HG02840 (cell line): ENCODE data around the gene BNIPL.

Source experiments
- ATAC-seq: cut with Tn5 transposase; IDR thresholded peaks from one replicate; pipeline ENCODE4 v1.9.1; 2021; ENCODE audit warnings: mild to moderate bottlenecking, moderate library complexity, moderate number of reproducible peaks; ENCODE audit not compliant: unreplicated experiment, low FRiP score

BNIPL gene

GRCh38 chr1:151055581-151055980, 19.2 kb downstream of the BNIPL start:
- no peak for ATAC-seq

- ATAC-seq = no peak
Observed at GRCh38 chr1:151056149-151056548, 19.8 kb downstream of the BNIPL start.

GRCh38 chr1:151058692-151059091, 22.3 kb downstream of the BNIPL start:
- no peak for ATAC-seq

- peak; percentile 63 for ATAC-seq
Observed at GRCh38 chr1:151059109-151060006, 23.0 kb downstream of the BNIPL start, which contains the start of gene CDC42SE1. TSS of gene CDC42SE1 (minus strand) at chr1:151059622. CDS start at chr1:151055730, 3,892 bp downstream.

- no peak for ATAC-seq
Observed at GRCh38 chr1:151060007-151060656, 23.7 kb downstream of the BNIPL start, which contains the start of gene MLLT11. TSS of gene MLLT11 (plus strand) at chr1:151060397. CDS start at chr1:151067225, 6,828 bp downstream.

GRCh38 chr1:151060657-151061421, 24.5 kb downstream of the BNIPL start:
- ATAC-seq = no peak

GRCh38 chr1:151061704-151062103, 25.3 kb downstream of the BNIPL start:
- no peak for ATAC-seq

GRCh38 chr1:151062741-151063371, 26.5 kb downstream of the BNIPL start:
- no peak for ATAC-seq

GRCh38 chr1:151065089-151065645, 28.8 kb downstream of the BNIPL start:
- ATAC-seq = no peak

- no peak for ATAC-seq
Observed at GRCh38 chr1:151067185-151067584, 30.8 kb downstream of the BNIPL start.

- no peak for ATAC-seq
Observed at GRCh38 chr1:151069103-151069486, 32.7 kb downstream of the BNIPL start.

- ATAC-seq = peak; percentile 68
Observed at GRCh38 chr1:151070474-151071276, 34.3 kb downstream of the BNIPL start, which contains the start of gene GABPB2. TSS of gene GABPB2 (plus strand) at chr1:151070761. CDS start at chr1:151088190, 17,429 bp downstream.

- ATAC-seq = no peak
Observed at GRCh38 chr1:151072224-151072623, 35.8 kb downstream of the BNIPL start.

GRCh38 chr1:151085953-151086559, 49.7 kb downstream of the BNIPL start:
- no peak for ATAC-seq
